Adipocyte (in vitro differentiated cells): Measurements from ENCODE around the gene PSME2.

Experiments
- DNase-seq: peaks from one replicate; pipeline ENCODE4 v3.0.0-alpha.2; 2015; ENCODE audit warnings: low read depth
- H3K27me3 ChIP-seq: replicated peaks from 2 replicates; pipeline ENCODE4 v1.7.0; 2013; ENCODE audit warnings: mild to moderate bottlenecking, low read length, moderate library complexity; ENCODE audit not compliant: control insufficient read depth, insufficient read depth
- H3K36me3 ChIP-seq: 2 replicates; pipeline ENCODE4 v1.7.0; 2013; ENCODE audit warnings: low read length, mild to moderate bottlenecking, moderate library complexity; ENCODE audit not compliant: control insufficient read depth, insufficient read depth, severe bottlenecking
- H3K4me1 ChIP-seq: 2 replicates; pipeline ENCODE4 v1.7.0; 2013; ENCODE audit warnings: mild to moderate bottlenecking, low read length, moderate library complexity; ENCODE audit not compliant: control insufficient read depth, insufficient read depth
- H3K4me3 ChIP-seq: 2 replicates; pipeline ENCODE4 v1.7.0; 2013; ENCODE audit warnings: mild to moderate bottlenecking, low read length, moderate library complexity
- H3K9ac ChIP-seq: 2 replicates; pipeline ENCODE4 v1.7.0; 2013; ENCODE audit warnings: mild to moderate bottlenecking, low read length, moderate library complexity
- H3K9me3 ChIP-seq: 2 replicates; pipeline ENCODE4 v1.7.0; 2013; ENCODE audit warnings: mild to moderate bottlenecking, low read length, moderate library complexity; ENCODE audit not compliant: control insufficient read depth

PSME2 gene

GRCh38 chr14:24138396-24139271 is 7.8 kb downstream of the PSME2 start:
- no peak for DNase-seq
- Histone ChIP-seq H3K9ac (no peak overlapping the region), H3K27me3 (no peaks in the 10 kb centered on the region), H3K4me3 (no peak overlapping the region), H3K4me1 (peaks cover 20% of the 10 kb centered on the region), H3K9me3 (no peaks in the 10 kb centered on the region), H3K36me3 (peaks cover 21% of the 10 kb centered on the region)

- Histone ChIP-seq H3K4me3 (no peak overlapping the region), H3K4me1 (peaks cover 14% of the 10 kb centered on the region), H3K36me3 (peaks cover 21% of the 10 kb centered on the region), H3K9me3 (no peaks in the 10 kb centered on the region), H3K9ac (no peak overlapping the region), H3K27me3 (no peaks in the 10 kb centered on the region)
- no peak for DNase-seq
Measured at GRCh38 chr14:24137529-24138395, 8.6 kb downstream of the PSME2 start.

- Histone ChIP-seq H3K4me1 (peaks cover 11% of the 10 kb centered on the region), H3K9me3 (no peaks in the 10 kb centered on the region), H3K27me3 (no peaks in the 10 kb centered on the region), H3K36me3 (peaks cover 21% of the 10 kb centered on the region), H3K4me3 (peak overlapping the region; percentile 91), H3K9ac (peak overlapping the region; percentile 92)
- DNase-seq: no peak
Measured at GRCh38 chr14:24136684-24137528, 9.5 kb downstream of the PSME2 start.

- Histone ChIP-seq H3K27me3 (no peaks in the 10 kb centered on the region), H3K4me3 (peak within 1 kb of the TSS; percentile 91), H3K9ac (peak within 1 kb of the TSS; percentile 92), H3K36me3 (peaks cover 21% of the 10 kb centered on the region), H3K4me1 (peaks cover 9% of the 10 kb centered on the region), H3K9me3 (no peaks in the 10 kb centered on the region)
- peak; percentile 97 for DNase-seq
Measured at GRCh38 chr14:24135834-24136683, 10.4 kb downstream of the PSME2 start, which contains the start of gene PSME1. PSME1 (plus strand) TSS chr14:24136194; CDS start chr14:24136263, 69 bp downstream.

GRCh38 chr14:24135584-24135833 is 10.9 kb downstream of the PSME2 start:
- Histone ChIP-seq H3K27me3 (no peaks in the 10 kb centered on the region), H3K9ac (peak overlapping the region; percentile 55), H3K9me3 (no peaks in the 10 kb centered on the region), H3K4me3 (peak overlapping the region; percentile 91), H3K4me1 (peaks cover 9% of the 10 kb centered on the region), H3K36me3 (peaks cover 21% of the 10 kb centered on the region)
- DNase-seq: no peak

- Histone ChIP-seq H3K9ac (no peak overlapping the region), H3K36me3 (peaks cover 12% of the 10 kb centered on the region), H3K4me1 (peaks cover 9% of the 10 kb centered on the region), H3K4me3 (no peak overlapping the region), H3K27me3 (no peaks in the 10 kb centered on the region), H3K9me3 (no peaks in the 10 kb centered on the region)
- no peak for DNase-seq
Measured at GRCh38 chr14:24133735-24134134, 12.7 kb downstream of the PSME2 start.

- Histone ChIP-seq H3K4me3 (no peak overlapping the region), H3K9ac (no peak overlapping the region), H3K27me3 (no peaks in the 10 kb centered on the region), H3K36me3 (peaks cover 4% of the 10 kb centered on the region), H3K4me1 (peaks cover 9% of the 10 kb centered on the region), H3K9me3 (no peaks in the 10 kb centered on the region)
- no peak for DNase-seq
Measured at GRCh38 chr14:24132976-24133375, 13.4 kb downstream of the PSME2 start.

GRCh38 chr14:24132061-24132685 is 14.2 kb downstream of the PSME2 start:
- H3K4me1 ChIP-seq: peaks cover 8% of the 10 kb centered on the region
- H3K36me3 ChIP-seq: peaks cover 1% of the 10 kb centered on the region
- no peaks in the 10 kb centered on the region for H3K9me3 ChIP-seq
- no peaks in the 10 kb centered on the region for H3K27me3 ChIP-seq
- no peak overlapping the region for H3K9ac ChIP-seq
- DNase-seq: no peak
- no peak overlapping the region for H3K4me3 ChIP-seq

- Histone ChIP-seq H3K36me3 (no peaks in the 10 kb centered on the region), H3K9me3 (no peaks in the 10 kb centered on the region), H3K9ac (no peak overlapping the region), H3K4me1 (peaks cover 1% of the 10 kb centered on the region), H3K4me3 (no peak overlapping the region), H3K27me3 (no peaks in the 10 kb centered on the region)
- DNase-seq: no peak
Measured at GRCh38 chr14:24131549-24131966, 14.9 kb downstream of the PSME2 start.
